ENCODE data around the gene CACNB1.

Gene CACNB1

DNA sequence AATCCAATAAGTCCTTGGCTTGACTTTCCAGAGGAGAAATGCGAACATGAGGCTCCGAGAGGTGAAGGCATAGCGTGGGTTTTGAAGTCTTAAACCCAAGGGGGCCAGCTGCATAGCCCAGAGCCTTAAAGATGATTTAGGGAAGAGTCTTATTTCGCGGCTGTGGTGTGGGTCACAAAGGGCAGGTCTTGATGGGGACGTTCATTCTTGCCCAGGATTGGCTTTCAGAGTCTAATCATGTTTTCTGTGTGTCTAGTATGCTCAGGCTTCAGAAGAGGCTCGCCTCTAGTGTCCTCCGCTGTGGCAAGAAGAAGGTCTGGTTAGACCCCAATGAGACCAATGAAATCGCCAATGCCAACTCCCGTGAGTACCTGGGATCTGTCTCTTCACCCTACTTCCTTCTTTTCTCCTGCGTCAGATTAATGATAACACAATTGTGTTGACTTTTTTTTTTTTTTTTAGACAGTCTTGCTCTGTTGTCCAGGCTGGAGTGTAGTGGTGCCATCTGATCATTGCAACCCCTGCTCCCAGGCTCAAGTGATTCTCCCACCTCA lies 3.6 kb upstream of the CACNB1 start:
- no peak for DNase-seq (ENCODE audit: low spot score)

DNA sequence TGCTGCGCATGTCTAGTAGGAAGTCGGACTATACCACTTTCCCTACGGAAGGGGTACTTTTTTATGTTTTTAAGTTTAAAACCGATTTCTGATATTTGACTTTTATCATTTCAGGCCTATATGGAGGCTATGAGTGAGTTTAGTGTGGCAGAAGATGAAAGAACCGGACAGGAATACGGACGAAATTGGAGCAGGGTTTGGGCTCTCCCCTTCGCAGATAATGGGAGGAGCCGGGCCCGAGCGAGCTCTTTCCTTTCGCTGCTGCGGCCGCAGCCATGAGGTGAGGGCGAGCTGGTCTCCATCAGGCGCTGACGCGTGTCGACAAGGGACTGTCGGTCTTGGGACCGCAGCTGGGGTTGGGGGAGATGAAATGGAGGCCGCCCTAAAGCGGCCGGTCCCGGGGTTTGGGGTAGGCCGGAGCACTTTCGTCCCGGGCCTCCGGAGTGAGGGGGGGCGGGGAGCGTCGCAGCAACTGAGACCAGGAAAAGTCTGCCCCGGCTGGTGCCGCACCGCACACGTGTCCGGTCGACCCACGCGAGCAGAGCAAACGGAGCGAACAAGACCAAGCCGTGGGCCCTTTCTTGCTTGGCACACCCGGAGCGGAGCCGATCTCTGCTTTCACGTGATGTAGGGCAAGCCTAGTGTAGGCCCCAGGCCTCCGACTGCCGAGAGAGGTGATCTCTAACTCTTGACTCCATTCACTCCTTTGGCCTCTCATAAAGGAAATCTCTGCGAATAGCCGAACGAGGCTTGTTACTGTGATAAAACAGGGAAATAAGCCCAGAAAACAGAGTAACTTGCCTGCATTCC lies 2.8 kb upstream of the CACNB1 start, which contains the start of gene RPL19:
Gene RPL19, plus strand, starts transcription at position 214 of the 810 bp plus-strand sequence. Its CDS starts 62 bp downstream, at position 276.
- peak; percentile 68 for DNase-seq (ENCODE audit: low spot score)

- DNase-seq (ENCODE audit: low spot score) = peak; percentile 89
Measured at GRCh38 chr17:39199820-39200069, 2.3 kb upstream of the CACNB1 start.

DNA sequence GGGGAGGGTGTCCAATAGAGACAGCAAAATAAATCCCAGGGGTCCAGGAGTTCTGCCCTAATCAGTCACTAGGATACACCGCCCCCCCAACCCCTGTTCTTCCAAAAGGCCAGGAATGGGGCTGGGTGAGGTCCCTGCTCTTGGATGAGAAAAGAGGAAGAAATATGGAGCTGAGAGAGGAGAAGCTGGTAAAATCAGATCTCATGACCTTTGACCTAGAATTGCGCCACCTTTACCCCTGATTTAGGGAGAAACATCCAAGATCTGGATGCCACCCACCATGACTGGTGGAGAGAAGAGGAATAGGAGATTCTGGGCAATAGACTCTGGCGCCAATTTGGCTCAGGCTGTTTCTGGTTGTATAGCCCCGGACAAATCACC lies 707 bp upstream of the CACNB1 start:
- DNase-seq (ENCODE audit: low spot score) = no peak

DNA sequence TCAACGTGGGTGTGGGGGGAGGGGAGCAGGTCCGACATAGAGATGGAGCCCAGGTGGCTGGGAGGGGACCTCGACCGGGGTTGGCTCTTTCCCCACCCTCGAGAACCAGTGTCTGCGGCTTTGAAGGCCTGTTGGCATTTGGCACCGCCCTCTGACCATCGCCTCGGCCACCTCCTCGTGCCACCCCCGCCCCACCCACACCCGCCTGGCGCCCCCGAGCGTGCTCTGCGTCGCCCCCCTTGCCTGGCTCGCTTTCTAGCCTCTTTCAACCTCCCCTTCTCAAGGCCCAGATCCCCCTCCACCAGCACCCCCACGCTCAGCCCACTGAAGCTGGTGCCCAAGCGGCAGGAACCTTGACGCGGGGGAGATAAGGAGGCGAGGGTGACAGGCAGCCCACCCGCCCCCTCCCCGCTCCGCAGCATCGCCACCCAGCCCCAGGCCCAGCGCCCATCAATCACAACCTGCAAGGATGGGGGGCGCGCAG lies 619 bp downstream of the CACNB1 start:
- no peak for DNase-seq (ENCODE audit: low spot score)

DNA sequence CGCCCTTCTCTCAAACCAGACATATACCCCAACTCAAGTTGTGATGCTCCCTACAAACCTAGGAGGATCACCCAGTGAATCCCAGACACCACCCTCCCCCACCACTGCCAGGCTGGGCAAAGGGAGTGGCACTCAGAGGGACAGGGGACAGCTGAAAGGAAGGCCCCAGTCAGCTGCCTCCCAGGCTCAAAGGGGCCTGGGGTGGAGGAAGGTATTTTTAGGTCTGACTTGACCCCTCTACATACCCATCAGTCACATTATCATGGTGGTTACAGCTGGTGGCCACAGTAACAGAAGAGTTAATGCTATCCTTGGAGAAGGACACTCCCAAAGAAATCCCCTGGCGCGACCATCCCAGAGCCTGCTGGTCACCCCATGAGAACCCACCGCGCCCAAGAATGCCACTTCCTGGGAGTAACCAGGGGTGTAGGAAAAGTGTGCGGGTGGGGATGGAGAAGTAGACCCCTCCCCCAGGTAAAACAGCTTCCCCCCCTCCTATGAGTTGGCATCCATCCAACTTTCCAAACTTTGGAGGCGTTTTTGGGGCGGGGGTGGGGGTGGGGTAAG lies 1.1 kb downstream of the CACNB1 start:
- no peak for DNase-seq (ENCODE audit: low spot score)

DNA sequence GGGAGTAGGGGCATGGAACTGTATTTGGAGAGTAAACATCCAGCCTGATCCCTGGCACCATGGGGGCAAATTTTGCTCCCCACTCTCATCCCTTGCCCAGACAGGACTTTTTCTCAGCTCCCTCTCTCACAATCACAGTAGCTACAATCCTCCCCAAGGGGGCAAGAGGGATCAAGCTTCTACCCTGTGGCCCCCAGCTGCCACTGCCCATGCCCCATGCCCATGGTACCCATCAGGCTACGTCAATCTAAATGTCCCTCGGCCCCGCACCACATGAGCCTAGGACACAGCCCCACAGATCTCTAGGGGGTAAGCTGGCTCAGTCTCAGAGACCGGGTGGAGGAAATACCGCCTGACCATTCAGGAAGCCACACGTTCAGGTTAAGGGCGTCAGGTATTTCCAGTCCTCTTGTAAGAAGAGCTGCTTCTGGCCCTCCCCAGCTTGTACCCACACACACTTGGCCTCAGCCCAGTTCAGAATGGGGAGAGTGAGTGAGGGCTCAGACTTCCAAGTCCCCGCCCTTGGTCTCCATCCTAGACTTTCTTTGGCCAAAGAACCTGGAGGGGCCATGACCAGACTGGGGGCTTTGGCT lies 1.8 kb downstream of the CACNB1 start:
- DNase-seq (ENCODE audit: low spot score) = no peak

- DNase-seq (ENCODE audit: low spot score) = no peak
Measured at GRCh38 chr17:39194985-39195524, 2.4 kb downstream of the CACNB1 start.

GRCh38 chr17:39194089-39194984 lies 3.1 kb downstream of the CACNB1 start:
- no peak for DNase-seq (ENCODE audit: low spot score)

- no peak for DNase-seq (ENCODE audit: low spot score)
Measured at GRCh38 chr17:39193346-39193745, 4.1 kb downstream of the CACNB1 start.

DNA sequence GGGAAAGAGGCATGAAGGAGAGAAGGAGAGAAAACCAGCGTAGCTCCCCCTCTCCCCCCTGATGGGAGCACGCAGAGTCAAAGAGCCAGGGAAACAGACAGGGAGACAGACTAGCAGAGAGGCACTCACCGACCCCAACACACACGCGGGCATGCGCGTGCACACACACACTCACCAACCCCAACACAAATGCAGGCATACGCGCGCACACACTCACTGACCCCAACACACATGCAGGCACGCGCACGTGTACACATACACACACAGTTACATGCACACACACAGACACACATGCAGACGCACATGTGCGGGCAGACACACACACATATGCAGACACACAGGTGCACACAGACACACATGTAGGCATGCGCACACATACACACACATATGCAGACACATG lies 4.6 kb downstream of the CACNB1 start:
- no peak for DNase-seq (ENCODE audit: low spot score)

GRCh38 chr17:39191750-39192510 lies 5.5 kb downstream of the CACNB1 start:
- DNase-seq (ENCODE audit: low spot score) = no peak

DNA sequence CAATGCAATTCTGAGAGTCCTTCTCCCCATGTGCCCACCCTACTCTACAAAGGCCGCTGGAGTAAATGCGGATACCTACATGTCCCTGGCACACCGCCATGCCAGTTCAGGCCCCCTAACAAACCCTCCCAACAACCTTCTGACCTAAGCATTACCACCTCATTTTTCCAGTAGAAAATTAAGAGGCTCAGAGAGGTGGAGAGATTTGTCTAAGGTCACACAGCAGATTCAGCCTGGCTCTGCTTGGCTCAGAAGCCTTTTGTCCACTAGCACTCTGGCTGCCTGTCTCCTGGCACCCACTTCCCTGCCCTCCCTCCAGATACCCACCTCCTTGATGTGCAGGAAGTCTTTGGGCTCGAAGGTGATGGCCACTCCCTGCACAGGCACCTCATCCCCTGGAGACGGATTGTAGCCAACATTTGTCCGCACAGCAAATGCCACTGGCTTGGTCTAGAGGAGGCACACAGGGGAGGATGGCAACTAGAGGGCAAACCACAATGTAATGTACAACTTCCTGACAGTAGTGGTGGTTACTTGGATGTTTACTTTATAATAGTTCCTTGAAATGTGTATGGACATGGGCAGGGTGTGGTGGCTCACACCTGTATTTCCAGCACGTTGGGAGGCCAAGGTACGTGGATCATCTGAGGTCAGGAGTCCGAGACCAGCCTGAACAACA lies 10.2 kb downstream of the CACNB1 start:
- DNase-seq (ENCODE audit: low spot score) = no peak

- no peak for DNase-seq (ENCODE audit: low spot score)
Measured at GRCh38 chr17:39186481-39187002, 10.9 kb downstream of the CACNB1 start.

DNA sequence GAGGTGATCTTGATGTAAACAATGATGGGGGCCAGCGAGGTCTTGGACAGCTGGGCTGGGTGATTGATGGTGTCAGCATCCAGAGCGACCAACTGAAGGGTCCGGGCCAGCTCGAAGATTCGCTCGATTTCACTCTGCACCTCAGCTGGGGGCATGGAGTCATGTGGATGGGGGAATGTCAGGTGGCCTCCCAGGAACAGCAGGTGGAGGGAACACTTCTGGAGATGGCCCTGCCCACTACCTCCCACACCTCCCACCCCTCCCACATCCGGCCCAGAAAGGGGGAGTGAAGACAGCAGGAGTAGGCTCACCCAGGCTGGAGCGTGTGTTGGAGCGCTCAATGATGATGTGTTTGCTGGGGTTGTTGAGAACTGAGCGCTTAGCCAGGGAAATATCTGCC lies 13.7 kb downstream of the CACNB1 start:
- DNase-seq (ENCODE audit: low spot score) = no peak

GRCh38 chr17:39183045-39183444 lies 14.4 kb downstream of the CACNB1 start:
- no peak for DNase-seq (ENCODE audit: low spot score)

DNA sequence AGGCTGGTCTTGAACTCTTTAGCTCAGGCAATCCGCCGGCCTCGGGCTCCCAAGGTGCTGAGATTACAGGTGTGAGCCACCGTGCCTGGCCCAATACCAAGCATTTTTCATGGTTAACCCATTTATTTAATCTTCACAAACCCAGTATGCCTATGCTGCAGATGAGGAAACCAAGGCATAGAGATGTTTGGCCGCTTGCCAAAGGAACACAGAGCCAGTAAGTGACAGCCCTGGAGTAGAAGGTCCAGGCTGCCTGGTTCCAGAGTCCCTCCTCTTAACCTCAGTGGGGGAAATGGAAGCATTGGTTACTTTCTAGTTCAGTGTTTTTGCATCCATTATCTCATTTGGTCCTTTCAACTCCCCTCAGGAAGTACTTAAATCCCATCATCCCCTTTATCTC lies 16.2 kb downstream of the CACNB1 start:
- no peak for DNase-seq (ENCODE audit: low spot score)

- no peak for DNase-seq (ENCODE audit: low spot score)
Measured at GRCh38 chr17:39178536-39178935, 18.9 kb downstream of the CACNB1 start.

- no peak for DNase-seq (ENCODE audit: low spot score)
Measured at GRCh38 chr17:39177256-39177655, 20.2 kb downstream of the CACNB1 start.

GRCh38 chr17:39175695-39176093 lies 21.8 kb downstream of the CACNB1 start:
- DNase-seq (ENCODE audit: low spot score) = no peak

Measured in CD4-positive, alpha-beta T cell treated with Interleukin-6 at 100 ng/mL for 8 hours (primary cell).